Esophagus squamous epithelium (tissue), 5 donors: ENCODE data around the gene SERPINB8. TPM values are rescaled to one million over a fixed set of nuclear protein-coding genes. Genes with fewer than 3 reads are reported as not detected.
A peak's percentile ranks its signal among the peaks of the same experiment; 100 is the strongest.

Source experiments
- DNase-seq: peaks from one replicate; lab custom pipeline; 2025; lab: John Stamatoyannopoulos, UW
- H3K27ac ChIP-seq, 4 donors: fragments of 200-600 bp; sonication (generic); one replicate each; pipeline ENCODE4 v1.5.1; 2016 to 2019; ENCODE audit warnings: mild to moderate bottlenecking in 1 of 4
- H3K27me3 ChIP-seq, 4 donors: fragments of 200-600 bp; sonication (generic); 1 replicate in 3 of 4; 2 replicates in 1 of 4; pipeline versions ENCODE4 v1.5.1 to v1.6.0; 2017 to 2021; ENCODE audit warnings: antibody characterized with exemption in 1 of 4
- H3K36me3 ChIP-seq, 3 donors: fragments of 200-600 bp; sonication (generic); one replicate each; pipeline ENCODE4 v1.5.1; 2016 to 2019
- H3K4me1 ChIP-seq, 3 donors: fragments of 200-600 bp; sonication (generic); one replicate each; pipeline ENCODE4 v1.5.1; 2017 to 2019
- H3K4me3 ChIP-seq, 4 donors: fragments of 200-600 bp; sonication (generic); 1 replicate in 3 of 4; 2 replicates in 1 of 4; pipeline ENCODE4 v1.5.1; 2016 to 2019; ENCODE audit warnings: mild to moderate bottlenecking in 2 of 4, moderate library complexity in 1 of 4
- H3K9me3 ChIP-seq, 3 donors: fragments of 200-600 bp; sonication (generic); one replicate each; pipeline ENCODE4 v1.5.1; 2016 to 2019
- POLR2A ChIP-seq, 4 donors: fragments of 450-650 bp; IDR thresholded peaks; one replicate each; pipeline ENCODE4 v1.6.1; 2017; ENCODE audit warnings: antibody characterized with exemption in 4 of 4, mild to moderate bottlenecking in 4 of 4, moderate library complexity in 3 of 4
- WGBS, 2 donors: methylation state at CpG; one replicate each; pipeline ENCODE4 v1.1.5; 2018; 5-methylcytosine and 5-hydroxymethylcytosine counted together
- intact Hi-C: fragments of 100-400 bp; cut with DNase I; formaldehyde crosslinking; loops from one replicate; pipeline ENCODE4 v1.15.0; 2022
- total RNA-seq, 4 donors: library from RNA; depleted of rRNA; stranded (reverse); fragments of >200 nt; gene quantifications; one replicate each; pipeline ENCODE4 v1.1.0, GENCODE V29; 2016
- TF ChIP-seq, protein P1 (sequence below), 6 experiments: fragments of 450-650 bp in 4 of 6; fragments of 200-600 bp in 2 of 6; sonication (generic) in 2 of 6; IDR thresholded peaks; one replicate each; pipeline ENCODE4 v1.5.1; 2016 to 2019; ENCODE audit warnings: antibody characterized with exemption in 6 of 6, mild to moderate bottlenecking in 4 of 6, moderate library complexity in 4 of 6
- donor health status: DM: yes; HTN: yes; CAD: no.

SERPINB8 gene
- total RNA-seq, 4 donors from 2014 or later = 17.7 to 43.2 (median 34.2) TPM

- Histone ChIP-seq H3K4me1 (peaks cover 4 to 39% (median 10%) of the 10 kb centered on the region in 3 donors), H3K4me3 (no peak overlapping the region), H3K9me3 (no peaks in the 10 kb centered on the region), H3K36me3 (no peaks in the 10 kb centered on the region), H3K27me3 (peaks cover 0 to 8% (median 0%) of the 10 kb centered on the region in 4 donors), H3K27ac (no peak overlapping the region)
- intact Hi-C loops = no loop called here
- 74 to 83% methylated on average over 5 of the region's 5 CpGs for WGBS, 2 donors
- TF ChIP-seq POLR2A (IDR thresholded peaks at IDR 0.05) = no peak
- TF ChIP-seq, protein P1, sequence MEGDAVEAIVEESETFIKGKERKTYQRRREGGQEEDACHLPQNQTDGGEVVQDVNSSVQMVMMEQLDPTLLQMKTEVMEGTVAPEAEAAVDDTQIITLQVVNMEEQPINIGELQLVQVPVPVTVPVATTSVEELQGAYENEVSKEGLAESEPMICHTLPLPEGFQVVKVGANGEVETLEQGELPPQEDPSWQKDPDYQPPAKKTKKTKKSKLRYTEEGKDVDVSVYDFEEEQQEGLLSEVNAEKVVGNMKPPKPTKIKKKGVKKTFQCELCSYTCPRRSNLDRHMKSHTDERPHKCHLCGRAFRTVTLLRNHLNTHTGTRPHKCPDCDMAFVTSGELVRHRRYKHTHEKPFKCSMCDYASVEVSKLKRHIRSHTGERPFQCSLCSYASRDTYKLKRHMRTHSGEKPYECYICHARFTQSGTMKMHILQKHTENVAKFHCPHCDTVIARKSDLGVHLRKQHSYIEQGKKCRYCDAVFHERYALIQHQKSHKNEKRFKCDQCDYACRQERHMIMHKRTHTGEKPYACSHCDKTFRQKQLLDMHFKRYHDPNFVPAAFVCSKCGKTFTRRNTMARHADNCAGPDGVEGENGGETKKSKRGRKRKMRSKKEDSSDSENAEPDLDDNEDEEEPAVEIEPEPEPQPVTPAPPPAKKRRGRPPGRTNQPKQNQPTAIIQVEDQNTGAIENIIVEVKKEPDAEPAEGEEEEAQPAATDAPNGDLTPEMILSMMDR (IDR thresholded peaks at IDR 0.05) = no peak
- no peak for DNase-seq
These were observed 4.1 kb upstream of the SERPINB8 start for GRCh38 chr18:63965716-63966330.

DNA sequence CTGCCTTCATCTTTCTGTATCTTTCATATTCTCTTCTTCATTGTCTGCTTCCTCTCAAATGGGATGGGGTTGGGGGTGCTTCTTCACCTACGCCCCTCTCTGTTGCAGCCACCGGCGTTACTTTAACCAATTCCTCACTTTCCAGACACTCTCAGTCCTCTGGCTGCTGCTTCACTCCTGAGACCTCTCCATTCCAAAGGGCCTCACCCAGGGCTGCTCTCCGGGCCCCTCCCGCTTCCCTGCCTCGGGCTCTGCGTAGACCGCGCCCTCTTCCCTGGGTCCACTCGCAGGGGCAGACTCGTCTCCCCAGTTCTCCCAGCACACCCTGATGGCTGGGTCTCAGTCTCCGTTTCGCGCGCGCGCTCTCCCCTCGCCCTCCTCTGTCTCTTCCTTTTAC lies 926 bp downstream of the SERPINB8 start:
- Histone ChIP-seq H3K27me3 (no peaks in the 10 kb centered on the region), H3K4me1 (peaks cover 4 to 19% (median 10%) of the 10 kb centered on the region in 3 donors), H3K27ac (peak overlapping the region; percentile 98 to 100 (median 99)), H3K4me3 (peak overlapping the region; percentile 63 to 98 (median 88)), H3K36me3 (no peaks in the 10 kb centered on the region), H3K9me3 (no peaks in the 10 kb centered on the region)
- DNase-seq = no peak
- no peak for TF ChIP-seq POLR2A (IDR thresholded peaks at IDR 0.05)
- TF ChIP-seq, protein P1 (IDR thresholded peaks at IDR 0.05) = no peak
- WGBS, 2 donors = 11 to 25% methylated on average over 18 of the region's 18 CpGs
- intact Hi-C loops = no loop called here

DNA sequence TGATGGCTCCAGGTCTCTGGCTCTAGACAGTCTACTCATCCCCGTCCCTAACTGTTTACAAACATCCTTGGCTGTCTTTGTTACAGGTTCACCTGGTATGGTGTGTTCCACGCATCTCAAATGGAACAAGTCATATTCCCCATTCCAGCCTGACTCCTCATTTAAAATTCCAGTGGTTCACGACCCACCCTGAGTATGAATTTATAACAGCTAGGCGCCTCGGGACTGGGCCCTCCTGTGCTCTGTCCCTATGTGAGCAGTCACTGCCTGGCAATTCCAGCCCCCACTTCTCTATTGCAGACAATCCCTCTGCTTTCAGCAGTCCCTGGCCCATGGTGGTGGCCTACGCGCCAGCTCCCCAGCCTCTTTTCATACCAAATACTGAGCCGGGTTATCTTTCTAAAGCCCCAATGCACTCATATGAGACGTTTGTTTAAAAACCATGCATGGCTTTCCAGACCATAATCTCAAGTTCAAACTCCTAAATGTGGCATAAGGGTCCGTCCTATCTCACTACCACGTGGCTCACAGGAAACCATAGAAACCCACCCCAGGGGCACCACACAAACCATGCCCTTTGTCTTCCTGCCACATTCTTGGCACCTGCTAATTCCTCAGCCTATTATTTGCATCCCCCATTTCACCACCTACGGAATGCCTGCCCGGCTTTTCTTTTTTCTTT lies 1.6 kb downstream of the SERPINB8 start:
- intact Hi-C loops = no loop called here
- H3K36me3 ChIP-seq = no peaks in the 10 kb centered on the region
- 56% methylated on average over 13 of the region's 13 CpGs for WGBS, 2 donors
- no peaks in the 10 kb centered on the region for H3K27me3 ChIP-seq
- no peak for TF ChIP-seq POLR2A (IDR thresholded peaks at IDR 0.05)
- TF ChIP-seq, protein P1 (IDR thresholded peaks at IDR 0.05) = no peak
- H3K27ac ChIP-seq = peak overlapping the region; percentile 98 to 100 (median 99)
- H3K9me3 ChIP-seq = no peaks in the 10 kb centered on the region
- peaks cover 4 to 19% (median 10%) of the 10 kb centered on the region in 3 donors for H3K4me1 ChIP-seq
- peak overlapping the region; percentile 63 to 98 (median 88) for H3K4me3 ChIP-seq
- no peak for DNase-seq

- WGBS, 2 donors = 79 to 83% methylated on average over 5 of the region's 5 CpGs
- no peak for DNase-seq
- no peak overlapping the region for H3K4me3 ChIP-seq
- TF ChIP-seq, protein P1 (IDR thresholded peaks at IDR 0.05) = no peak
- no peak for TF ChIP-seq POLR2A (IDR thresholded peaks at IDR 0.05)
- intact Hi-C loops = no loop called here
- no peaks in the 10 kb centered on the region for H3K9me3 ChIP-seq
- peaks cover 4 to 19% (median 10%) of the 10 kb centered on the region in 3 donors for H3K4me1 ChIP-seq
- H3K27ac ChIP-seq = peak overlapping the region in 2 of 4 donors; percentile 98 to 99
- H3K36me3 ChIP-seq = no peaks in the 10 kb centered on the region
- no peaks in the 10 kb centered on the region for H3K27me3 ChIP-seq
These were observed 2.1 kb downstream of the SERPINB8 start for GRCh38 chr18:63972002-63972376.

- TF ChIP-seq, protein P1 (IDR thresholded peaks at IDR 0.05) = peak in 4 of 6 experiments; percentile 11 to 43 (median 32)
- TF ChIP-seq POLR2A (IDR thresholded peaks at IDR 0.05) = no peak
- H3K36me3 ChIP-seq = peaks cover 0 to 2% (median 0%) of the 10 kb centered on the region in 3 donors
- H3K27me3 ChIP-seq = no peaks in the 10 kb centered on the region
- DNase-seq = no peak
- H3K9me3 ChIP-seq = no peaks in the 10 kb centered on the region
- intact Hi-C loops = no loop called here
- no peak overlapping the region for H3K27ac ChIP-seq
- 19 to 29% methylated on average over 2 of the region's 2 CpGs for WGBS, 2 donors
- H3K4me3 ChIP-seq = no peak overlapping the region
- peaks cover 5 to 24% (median 10%) of the 10 kb centered on the region in 3 donors for H3K4me1 ChIP-seq
These were observed 5.1 kb downstream of the SERPINB8 start for GRCh38 chr18:63974991-63975390.
